GM20000 (cell line): ENCODE data around the gene AKT1.
A peak's percentile ranks its signal among the peaks of the same experiment; 100 is the strongest.

Source experiments
- DNase-seq: peaks from one replicate; pipeline ENCODE4 v3.0.0; 2012; ENCODE audit warnings: low spot score
- CTCF ChIP-seq: IDR thresholded peaks from 2 replicates; pipeline ENCODE4 v1.5.1; 2012; ENCODE audit warnings: mild to moderate bottlenecking, control low read depth; ENCODE audit errors: extremely low read depth, missing control alignments

The AKT1 gene

GRCh38 chr14:104800015-104800770 lies 4.6 kb upstream of the AKT1 start:
- peak; percentile 98 for DNase-seq
- no peak for TF ChIP-seq CTCF

- no peak for TF ChIP-seq CTCF
- DNase-seq, result no peak
Measured at GRCh38 chr14:104799244-104800014, 3.9 kb upstream of the AKT1 start.

- TF ChIP-seq CTCF, result no peak
Measured at GRCh38 chr14:104798300-104799243, 3.0 kb upstream of the AKT1 start.

GRCh38 chr14:104797115-104798044 lies 1.8 kb upstream of the AKT1 start:
- DNase-seq, result no peak
- no peak for TF ChIP-seq CTCF

More at GRCh38 chr14:104798300-104799243, 3.0 kb upstream of the AKT1 start:
- no peak for DNase-seq

GRCh38 chr14:104796687-104797081 lies 1.1 kb upstream of the AKT1 start:
- no peak for TF ChIP-seq CTCF
- DNase-seq, result no peak
